ENCODE measurements around the gene SNU13.

DNA sequence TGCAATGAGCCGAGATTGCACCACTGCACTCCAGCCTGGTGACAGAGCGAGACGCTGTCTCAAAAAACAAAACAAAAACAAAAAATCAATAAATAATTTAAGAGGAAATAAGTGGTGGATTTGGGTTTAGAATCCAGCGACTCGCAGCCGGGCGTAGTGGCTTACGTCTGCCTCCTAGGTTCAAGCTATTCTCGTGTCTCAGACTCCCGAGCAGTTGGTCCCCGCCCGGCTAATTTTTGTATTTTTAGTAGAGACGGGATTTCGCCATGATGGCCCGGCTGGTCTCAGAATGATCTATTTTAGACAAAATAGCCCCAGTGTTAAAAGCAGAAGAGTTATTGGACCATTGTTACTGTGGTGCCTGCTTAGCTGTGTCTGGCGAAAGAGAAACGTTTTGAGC, 29.8 kb downstream of the SNU13 start:
- TF ChIP-seq CTCF (IDR thresholded peaks at IDR 0.05; ENCODE audit: poor library complexity, severe bottlenecking) = no peak
- no peak for TF ChIP-seq POLR2AphosphoS5 (IDR thresholded peaks at IDR 0.05)
- no peak for TF ChIP-seq EZH2 (IDR thresholded peaks at IDR 0.05; ENCODE audit: borderline replicate concordance, insufficient read depth, low read length, poor library complexity, severe bottlenecking)
- TF ChIP-seq EP300 (conservative IDR thresholded peaks at IDR 0.05; ENCODE audit: poor library complexity, severe bottlenecking) = no peak
- no peak for TF ChIP-seq RAD21 (conservative IDR thresholded peaks at IDR 0.05)
- TF ChIP-seq, protein P1, sequence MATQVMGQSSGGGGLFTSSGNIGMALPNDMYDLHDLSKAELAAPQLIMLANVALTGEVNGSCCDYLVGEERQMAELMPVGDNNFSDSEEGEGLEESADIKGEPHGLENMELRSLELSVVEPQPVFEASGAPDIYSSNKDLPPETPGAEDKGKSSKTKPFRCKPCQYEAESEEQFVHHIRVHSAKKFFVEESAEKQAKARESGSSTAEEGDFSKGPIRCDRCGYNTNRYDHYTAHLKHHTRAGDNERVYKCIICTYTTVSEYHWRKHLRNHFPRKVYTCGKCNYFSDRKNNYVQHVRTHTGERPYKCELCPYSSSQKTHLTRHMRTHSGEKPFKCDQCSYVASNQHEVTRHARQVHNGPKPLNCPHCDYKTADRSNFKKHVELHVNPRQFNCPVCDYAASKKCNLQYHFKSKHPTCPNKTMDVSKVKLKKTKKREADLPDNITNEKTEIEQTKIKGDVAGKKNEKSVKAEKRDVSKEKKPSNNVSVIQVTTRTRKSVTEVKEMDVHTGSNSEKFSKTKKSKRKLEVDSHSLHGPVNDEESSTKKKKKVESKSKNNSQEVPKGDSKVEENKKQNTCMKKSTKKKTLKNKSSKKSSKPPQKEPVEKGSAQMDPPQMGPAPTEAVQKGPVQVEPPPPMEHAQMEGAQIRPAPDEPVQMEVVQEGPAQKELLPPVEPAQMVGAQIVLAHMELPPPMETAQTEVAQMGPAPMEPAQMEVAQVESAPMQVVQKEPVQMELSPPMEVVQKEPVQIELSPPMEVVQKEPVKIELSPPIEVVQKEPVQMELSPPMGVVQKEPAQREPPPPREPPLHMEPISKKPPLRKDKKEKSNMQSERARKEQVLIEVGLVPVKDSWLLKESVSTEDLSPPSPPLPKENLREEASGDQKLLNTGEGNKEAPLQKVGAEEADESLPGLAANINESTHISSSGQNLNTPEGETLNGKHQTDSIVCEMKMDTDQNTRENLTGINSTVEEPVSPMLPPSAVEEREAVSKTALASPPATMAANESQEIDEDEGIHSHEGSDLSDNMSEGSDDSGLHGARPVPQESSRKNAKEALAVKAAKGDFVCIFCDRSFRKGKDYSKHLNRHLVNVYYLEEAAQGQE (IDR thresholded peaks at IDR 0.05; ENCODE audit: borderline replicate concordance) = no peak

All from neural cell (in vitro differentiated cells).